NCI-H2196 (cell line): Measurements from ENCODE around the gene NUSAP1.
A peak's percentile ranks its signal among the peaks of the same experiment; 100 is the strongest.
"Not testable (repeated sequence)": the region's sequence is repeated elsewhere in the genome, so short reads cannot be mapped to it uniquely, and the experiment has no call there.

Experiments used
- DNase-seq: peaks from one replicate; lab custom pipeline; 2025; ENCODE audit not compliant: unreplicated experiment; lab: John Stamatoyannopoulos, UW

The NUSAP1 gene

GRCh38 chr15:41332194-41333025 lies at the start of gene NUSAP1, which contains the start of gene OIP5:
TSS of gene NUSAP1 (plus strand) at chr15:41332881. CDS start at chr15:41332958, 77 bp downstream.
TSS of gene OIP5 (minus strand) at chr15:41332591. CDS start at chr15:41332561, 30 bp downstream.
- peak; percentile 96 for DNase-seq

DNA sequence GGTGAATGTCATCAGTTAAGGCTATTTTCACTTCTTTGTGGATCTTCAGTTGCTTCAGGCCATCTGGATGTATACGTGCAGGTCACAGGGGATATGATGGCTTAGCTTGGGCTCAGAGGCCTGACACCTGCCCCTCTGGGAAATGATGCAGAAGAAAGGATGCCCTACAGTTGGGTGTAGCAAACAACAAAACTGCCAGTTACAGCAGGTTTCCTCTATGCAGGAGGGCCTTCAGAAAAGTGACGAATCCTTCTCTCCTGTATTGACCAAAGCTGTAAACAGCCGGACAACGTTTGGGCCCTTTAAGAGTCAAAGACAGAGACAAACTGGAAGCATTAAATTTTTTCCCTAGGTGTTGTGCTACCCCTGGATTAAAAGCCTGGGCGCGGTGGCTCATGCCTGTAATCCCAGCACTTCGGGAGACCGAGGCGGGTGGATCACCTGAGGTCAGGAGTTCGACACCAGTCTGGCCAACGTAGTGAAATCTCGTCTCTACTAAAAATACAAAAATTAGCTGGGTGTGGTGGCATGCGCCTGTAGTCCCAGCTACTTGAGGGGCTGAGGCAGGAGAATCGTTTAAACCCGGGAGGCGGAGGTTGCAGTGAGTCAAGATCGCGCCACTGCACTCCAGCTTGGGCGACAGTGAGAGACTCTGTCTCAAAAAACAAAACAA lies 49.6 kb upstream of the NUSAP1 start:
- not testable (repeated sequence) for DNase-seq

GRCh38 chr15:41283653-41284426 lies 48.8 kb upstream of the NUSAP1 start:
- peak; percentile 93 for DNase-seq

DNA sequence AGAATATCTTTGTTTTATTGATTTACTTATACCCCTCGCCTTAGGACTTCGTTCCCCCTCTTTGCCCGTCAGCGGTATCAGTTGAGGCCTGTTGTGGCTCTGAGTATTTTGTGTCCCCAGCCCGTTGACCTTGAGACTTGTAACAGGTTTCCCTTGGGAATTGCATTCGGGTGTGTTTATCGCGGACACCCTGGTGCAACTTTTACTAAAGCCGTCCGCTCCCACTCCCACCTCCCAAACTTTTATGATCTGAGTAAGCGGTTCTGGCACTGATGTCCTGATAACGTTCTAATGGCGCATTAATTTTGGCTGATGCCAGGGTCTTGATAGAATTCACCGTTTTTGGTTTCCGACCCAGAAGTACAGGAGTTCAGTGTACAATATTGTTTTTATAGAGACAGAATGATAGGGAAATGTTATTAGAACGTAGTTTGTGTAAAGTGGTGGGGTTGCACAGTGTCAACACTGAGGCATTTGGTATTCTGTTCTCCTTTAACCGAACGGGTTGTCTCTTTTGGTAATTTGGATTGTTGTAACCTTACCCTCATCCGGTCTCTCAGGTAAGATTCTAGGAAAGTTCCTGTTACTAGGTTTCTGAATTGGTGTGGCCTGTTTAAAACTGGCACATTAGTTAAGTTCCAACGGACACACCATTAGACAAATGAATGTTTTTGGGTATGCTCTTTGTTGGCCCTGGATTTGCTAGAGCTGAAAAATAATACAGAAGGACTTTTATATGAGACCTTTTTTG lies 48.1 kb upstream of the NUSAP1 start:
- no peak for DNase-seq

- no peak for DNase-seq
Observed at GRCh38 chr15:41285285-41285684, 47.4 kb upstream of the NUSAP1 start.

DNA sequence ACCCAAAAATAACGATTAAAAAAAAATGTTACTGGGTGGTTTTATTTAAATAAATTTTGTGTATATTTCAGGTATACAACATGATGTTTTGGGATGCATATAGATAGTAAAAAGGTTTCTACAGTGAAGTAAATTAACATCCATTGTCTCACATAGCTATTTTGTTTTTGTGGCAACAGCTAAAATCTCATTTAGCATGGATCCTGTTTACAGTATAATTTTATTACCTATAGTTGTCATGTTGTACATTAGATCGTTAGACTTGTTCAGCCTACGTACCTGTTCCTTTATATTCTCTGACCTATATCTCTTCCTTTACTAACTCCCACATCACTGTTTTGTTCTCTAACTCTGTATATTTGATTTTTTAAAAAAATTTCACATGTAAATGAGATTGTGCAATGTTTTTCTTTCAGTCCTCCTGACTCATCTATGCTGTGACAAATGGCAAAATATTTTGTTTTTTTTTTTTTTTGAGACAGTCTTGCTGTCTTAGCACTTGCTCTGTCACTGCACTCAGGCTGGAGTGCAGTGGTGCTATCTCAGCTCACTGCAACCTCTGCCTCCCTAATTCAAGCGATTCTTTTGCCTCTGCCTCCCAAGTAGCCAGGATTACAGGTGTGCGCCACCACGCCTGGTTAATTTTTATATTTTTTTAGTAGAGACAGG lies 45.9 kb upstream of the NUSAP1 start:
- no peak for DNase-seq

- no peak for DNase-seq
Observed at GRCh38 chr15:41288464-41288863, 44.2 kb upstream of the NUSAP1 start.

DNA sequence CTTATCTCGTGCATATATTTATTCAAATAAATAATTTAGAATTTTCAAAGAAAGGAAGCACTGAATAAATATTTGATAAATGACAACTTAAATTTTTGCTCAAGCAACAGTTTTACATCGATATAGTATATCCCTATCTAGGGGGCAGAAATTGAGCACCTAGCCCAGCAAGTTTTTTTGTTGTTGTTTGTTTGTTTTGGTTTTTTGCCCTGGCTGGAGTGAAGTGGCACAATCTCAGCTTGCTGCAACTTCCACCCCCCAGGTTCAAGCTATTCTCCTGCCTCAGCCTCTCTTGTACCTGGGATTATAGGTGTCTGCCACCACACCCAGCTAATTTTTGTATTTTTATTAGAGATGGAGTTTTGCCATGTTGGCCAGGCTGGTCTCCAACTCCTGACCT lies 42.7 kb upstream of the NUSAP1 start:
- no peak for DNase-seq

DNA sequence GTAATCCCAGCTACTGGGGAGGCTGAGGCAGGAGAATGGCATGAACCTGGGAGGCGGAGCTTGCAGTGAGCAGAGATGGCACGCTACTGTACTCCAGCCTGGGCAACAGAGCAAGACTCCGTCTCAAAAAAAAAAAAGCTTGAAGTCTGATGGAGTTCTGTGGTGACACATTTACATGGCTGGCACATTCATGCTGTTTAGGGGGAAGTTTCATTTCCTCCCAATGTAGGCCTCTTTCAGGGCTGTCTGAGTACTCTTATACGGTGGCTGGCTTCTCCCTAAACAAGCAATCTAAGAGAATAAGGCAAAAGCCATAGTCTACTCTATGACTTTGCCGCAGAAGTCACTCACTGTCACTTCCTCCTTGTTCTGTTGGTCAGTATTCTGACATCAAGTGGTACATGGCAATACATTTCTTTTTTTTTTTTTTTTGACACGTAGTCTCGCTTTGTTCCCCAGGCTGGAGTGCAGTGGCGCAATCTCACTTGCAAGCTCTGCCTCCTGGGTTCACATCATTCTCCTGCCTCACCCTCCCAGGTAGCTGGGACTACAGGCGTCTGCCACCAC lies 41.5 kb upstream of the NUSAP1 start:
- DNase-seq: no peak

DNA sequence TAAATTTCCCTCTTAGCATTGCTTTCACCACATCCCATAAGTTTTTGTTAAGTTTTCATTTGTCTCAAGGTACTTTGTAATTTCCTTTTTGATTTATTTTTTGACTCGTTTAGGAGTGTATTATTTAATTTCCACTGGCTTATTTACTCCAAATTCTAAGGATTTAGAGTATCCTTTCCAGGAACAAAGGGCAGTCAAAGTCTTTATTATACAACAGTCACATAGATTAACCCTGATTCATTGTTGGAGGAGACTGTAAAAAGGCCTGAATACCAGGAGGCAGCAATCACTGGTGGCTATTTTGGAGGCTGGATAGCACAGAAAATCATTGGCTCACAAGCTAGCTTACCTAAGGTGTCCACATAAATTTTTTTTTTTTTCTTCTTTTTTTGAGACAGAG lies 40.2 kb upstream of the NUSAP1 start:
- DNase-seq: no peak

GRCh38 chr15:41301139-41301538 lies 31.5 kb upstream of the NUSAP1 start:
- not testable (repeated sequence) for DNase-seq

DNA sequence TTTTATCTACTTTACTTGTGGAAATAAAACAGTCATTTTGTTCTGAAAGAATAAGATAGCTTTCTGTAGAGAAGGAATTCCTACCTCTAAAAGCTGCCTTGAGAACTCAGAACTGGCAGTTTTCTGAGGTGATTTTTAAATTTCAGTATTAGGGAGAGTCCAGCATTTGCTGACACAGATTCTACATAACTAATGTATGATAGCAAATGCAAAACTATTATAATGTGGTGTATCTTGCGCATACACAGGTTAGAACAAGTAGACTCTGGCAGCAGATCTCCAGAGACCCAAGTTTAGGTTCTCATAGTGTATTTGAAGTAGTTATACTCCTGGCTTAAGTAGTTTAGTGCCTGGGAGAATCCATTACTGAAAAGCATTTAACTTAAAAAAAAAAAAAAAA lies 31.1 kb upstream of the NUSAP1 start:
- DNase-seq: no peak

DNA sequence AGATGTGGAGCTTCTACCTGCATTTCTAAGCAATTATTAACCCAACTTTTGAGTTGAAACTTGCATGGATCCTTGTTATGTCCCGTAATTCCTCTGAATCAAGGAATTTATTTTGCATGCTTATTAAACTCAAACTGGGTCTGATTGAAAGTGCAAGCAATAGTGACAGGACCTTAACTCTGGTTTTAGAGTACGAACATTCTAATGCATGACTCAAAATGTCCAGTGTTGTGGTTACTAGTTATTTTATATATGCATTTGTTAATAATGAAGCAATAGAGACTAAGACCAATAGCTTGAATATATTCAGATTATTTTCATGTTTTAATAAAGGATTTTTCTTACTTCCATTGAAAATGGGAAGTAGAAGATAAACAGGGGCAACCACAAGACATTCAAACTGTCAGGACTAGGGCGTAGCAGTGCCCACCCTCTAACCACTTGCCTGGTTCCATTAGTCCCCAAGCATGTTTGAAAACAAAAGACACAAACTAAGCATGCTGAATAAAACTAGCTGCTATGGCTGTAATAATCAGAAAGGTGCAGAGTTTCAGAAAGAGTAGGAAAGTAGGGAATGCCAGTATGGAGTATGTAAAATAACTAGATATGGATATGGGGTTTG lies 28.4 kb upstream of the NUSAP1 start:
- no peak for DNase-seq

DNA sequence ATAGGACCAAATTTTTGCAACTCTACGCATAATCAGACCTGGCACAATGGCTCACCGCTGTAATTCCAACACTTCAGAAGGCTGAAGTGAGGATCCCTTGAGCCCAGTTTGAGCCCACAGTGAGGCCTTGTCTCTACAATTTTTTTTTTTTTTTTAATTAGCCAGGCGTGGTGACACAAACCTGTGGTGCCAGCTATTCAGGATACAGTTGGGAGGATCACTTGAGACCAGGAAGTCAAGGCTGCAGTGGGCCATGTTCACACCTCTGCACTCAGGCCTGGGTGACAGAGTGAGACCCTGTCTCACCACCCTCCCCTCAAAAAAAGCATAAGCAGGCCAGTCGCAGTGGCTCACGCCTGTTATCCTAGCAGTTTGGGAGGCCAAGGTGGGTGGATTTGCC lies 25.0 kb upstream of the NUSAP1 start:
- DNase-seq: no peak

- DNase-seq: no peak
Observed at GRCh38 chr15:41309226-41309905, 23.3 kb upstream of the NUSAP1 start.

- not testable (repeated sequence) for DNase-seq
Observed at GRCh38 chr15:41320805-41321330, 11.8 kb upstream of the NUSAP1 start.

- no peak for DNase-seq
Observed at GRCh38 chr15:41323611-41324010, 9.1 kb upstream of the NUSAP1 start.

GRCh38 chr15:41331281-41331680 lies 1.4 kb upstream of the NUSAP1 start:
- no peak for DNase-seq

DNA sequence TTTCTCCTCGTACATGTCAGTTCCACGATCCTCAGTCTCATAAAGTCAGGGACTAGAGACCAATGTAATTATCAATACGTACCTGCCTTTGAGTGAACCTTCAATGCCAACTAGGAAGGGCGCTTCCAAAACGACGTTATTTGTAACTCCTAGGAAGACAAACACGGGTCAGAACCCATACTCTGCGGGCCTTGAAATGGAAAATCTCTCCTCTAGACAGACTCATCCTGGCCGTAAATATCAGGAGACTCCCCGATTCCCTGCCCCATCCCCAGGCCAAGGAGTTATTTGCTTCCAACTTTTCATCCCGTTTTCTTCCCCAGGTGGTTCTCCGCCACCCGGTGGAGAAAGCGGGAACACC lies 868 bp upstream of the NUSAP1 start:
- DNase-seq: peak; percentile 25
